Right renal pelvis (tissue), 4 donors: Measurements from ENCODE around the gene CUBN. TPM values are rescaled to one million over a fixed set of nuclear protein-coding genes. Genes with fewer than 3 reads are reported as not detected.

Source experiments
- DNase-seq, 4 donors: peaks; one replicate each; pipeline ENCODE4 v3.0.0-alpha.2; 2013; ENCODE audit warnings: low read depth in 4 of 4, low spot score in 3 of 4, missing footprints in 1 of 4
- polyA plus RNA-seq, 4 donors: library from polyadenylated mRNA; unstranded; fragments of 120-200 nt; gene quantifications; one replicate each; pipeline ENCODE4 v1.2.1, GENCODE V29; 2013; ENCODE audit not compliant: insufficient read length in 4 of 4

The CUBN gene
- polyA plus RNA-seq = 100 to 1,000 TPM; 165 to 260 (median 180) TPM

DNA sequence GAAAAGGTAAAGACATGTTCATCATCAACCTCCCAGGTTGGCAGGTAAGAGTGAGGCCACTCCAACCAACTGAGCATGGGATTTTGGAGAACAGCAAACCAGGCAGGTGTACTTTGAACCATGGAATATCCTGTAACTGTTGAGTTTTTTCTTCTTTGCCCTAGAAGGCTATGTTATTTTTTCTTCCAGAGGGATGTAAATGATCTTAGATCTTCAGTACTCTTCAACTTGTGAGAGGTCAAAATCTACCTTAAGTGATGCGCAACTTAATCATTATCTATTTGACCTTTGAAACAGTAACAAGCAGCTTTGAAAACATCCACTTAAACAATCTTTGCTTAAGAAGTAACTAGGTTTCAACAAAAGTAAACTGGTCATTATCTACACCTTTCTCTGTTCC lies at the start of gene CUBN:
TSS of gene CUBN (minus strand) at position 71 of the 400 bp plus-strand sequence. CDS start at position 25, 46 bp downstream.
- DNase-seq = no peak

GRCh38 chr10:17179002-17179401 lies 49.4 kb upstream of the CUBN start:
- no peak for DNase-seq

GRCh38 chr10:17178006-17178405 lies 48.4 kb upstream of the CUBN start:
- DNase-seq = no peak

DNA sequence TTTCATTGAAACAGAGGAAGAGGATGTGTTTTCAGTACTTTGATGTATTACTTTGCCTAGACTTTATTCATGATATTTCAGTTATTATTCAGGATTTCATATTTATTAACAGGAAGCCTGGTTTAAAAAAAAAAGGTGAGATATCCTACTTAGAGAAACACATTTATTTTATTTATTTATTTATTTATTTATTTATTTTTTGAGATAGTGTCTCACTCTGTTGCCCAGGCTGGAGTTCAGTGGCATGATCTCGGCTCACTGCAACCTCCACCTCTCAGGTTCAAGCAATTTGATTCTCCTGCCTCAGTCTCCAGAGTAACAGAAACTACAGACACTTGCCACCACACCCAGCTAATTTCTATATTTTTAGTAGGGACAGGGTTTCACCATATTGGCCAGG lies 47.4 kb upstream of the CUBN start:
- DNase-seq = no peak

DNA sequence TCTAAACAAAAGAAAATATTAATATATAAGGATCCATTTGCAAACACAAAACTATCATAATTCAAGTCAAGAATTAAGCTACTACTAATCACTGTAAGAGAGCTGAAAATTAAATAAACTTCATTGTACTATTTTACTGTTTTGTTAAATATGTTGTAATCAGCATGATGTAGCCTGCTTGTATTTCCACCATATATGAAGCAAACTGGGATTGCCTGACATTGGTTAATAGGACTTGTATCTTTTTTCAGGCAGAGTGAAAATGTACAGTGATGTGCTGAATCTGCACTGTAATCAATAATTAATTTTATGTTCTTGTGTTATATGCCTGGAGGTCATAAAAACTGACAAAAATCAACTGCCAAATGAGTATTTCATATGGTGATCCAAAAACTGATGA lies 46.5 kb upstream of the CUBN start:
- no peak for DNase-seq

DNA sequence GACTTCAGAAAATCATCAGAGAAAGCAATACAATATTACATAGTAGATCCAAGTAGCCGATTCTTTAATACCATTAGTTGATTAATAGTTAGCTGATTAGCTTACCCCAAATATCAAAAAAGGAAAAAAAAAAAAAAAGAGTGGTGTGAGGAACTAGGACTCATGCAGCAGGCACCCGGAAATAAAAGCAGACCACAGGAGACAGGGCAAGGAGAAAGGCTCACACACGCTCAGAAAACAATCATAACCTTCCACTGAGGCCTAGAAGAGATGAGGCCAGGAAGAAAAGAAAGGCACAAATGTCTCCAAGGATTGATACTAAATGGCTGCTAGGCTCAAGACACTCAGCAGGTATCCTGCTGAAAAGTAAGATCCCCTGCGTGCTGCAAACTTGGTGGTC lies 45.9 kb upstream of the CUBN start:
- DNase-seq = no peak

DNA sequence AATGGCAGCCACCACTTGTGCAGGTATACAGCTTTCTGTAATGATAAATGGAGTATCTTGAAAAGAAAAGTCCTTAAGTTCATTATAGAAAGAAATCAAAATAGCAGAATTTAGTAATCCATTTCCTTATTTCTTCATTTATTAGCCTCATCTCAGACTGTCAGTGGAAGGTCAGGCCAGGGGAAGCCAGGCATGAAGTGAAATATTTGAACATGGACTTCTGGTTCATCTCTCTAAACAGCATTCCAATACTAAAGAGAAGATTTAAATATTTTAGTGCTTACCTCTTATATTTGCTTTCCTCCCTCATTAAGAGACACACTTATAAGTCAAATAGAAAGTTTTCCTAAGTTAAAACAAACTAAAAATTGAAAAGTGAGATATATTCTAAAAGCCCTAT lies 45.0 kb upstream of the CUBN start:
- DNase-seq = no peak

DNA sequence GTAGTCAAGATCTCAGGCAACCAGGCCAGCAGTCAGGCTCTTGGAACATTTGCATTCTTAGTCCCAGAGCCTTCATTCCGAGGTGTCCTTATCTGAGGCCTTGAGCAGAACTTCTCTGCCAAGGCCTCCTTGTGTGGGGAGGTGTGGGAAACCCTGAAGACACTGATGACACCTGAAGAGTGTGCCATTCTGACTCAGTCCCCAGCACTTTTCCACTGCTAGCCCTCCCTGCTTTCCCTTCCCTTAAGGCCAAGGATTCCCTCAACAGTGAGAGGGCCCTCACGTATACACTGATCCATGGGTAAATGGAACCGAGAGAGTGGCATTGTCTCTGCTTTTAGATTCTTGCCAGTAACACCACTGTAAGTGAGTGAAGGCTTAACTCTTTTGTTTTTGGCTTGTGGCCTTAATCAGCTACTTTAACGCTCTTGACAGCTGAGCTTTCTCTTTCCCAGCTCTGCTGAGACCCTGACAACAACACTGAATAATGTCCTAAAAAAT lies 41.6 kb upstream of the CUBN start:
- DNase-seq = no peak

GRCh38 chr10:17169803-17170202 lies 40.2 kb upstream of the CUBN start:
- no peak for DNase-seq

GRCh38 chr10:17166699-17167098 lies 37.1 kb upstream of the CUBN start:
- DNase-seq = no peak

GRCh38 chr10:17162828-17163227 lies 33.2 kb upstream of the CUBN start:
- no peak for DNase-seq

DNA sequence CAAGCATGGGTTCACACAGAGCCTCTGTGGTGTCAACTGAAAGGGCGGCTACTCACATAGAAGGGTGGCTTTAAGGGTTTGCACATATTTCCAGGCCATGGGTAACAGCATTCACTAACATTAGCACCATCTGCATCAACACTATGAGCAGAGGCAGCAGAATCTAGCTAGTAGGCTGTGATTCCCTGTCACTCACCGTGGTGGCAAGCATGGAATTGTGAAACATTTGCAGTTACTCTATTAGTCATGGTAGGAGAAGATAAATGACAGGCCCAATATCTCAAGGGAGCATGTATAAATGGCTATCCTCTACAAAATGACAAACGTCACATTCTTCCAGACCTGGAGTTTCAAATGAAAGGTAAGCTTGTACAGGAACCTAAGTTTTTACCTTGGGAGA lies 32.2 kb upstream of the CUBN start:
- DNase-seq = no peak

DNA sequence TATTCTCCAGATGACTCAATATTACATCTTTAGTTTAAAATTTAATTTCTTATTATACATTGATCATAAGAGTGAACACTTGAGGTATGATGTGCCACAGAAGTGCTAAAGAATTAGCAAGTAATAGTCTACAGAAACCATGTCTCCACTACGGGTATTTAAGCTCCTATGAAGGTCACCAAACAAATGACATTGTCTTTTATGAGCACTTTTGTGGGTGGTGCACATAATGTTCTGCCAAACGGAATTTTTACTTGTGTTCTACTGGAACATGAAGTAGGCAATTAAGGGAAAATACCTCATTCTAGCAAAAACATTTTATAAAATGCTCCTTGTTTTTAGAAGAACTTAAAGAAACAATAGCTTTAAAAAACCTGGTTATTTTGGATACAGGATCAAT lies 27.4 kb upstream of the CUBN start:
- DNase-seq = no peak

- DNase-seq = no peak
These were observed 26.2 kb upstream of the CUBN start for GRCh38 chr10:17155826-17156225.

DNA sequence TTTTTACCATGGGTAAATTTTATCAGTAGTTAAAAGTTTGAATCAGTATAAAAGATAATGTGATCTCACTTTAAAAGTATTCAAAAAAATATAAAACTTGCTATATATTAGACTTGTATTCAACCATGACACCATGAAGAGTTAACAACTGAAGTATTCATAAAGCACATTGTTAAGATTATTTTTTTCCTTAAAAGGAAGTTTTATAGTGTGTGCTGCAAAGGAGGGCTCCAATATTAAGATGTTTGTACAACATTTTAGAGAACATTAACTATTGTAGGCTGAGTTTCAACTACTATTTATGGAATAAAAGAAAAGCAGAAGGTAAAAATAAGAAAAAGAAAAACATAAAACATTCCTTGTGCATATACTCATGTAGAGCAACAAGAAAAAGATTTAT lies 24.5 kb upstream of the CUBN start:
- no peak for DNase-seq

DNA sequence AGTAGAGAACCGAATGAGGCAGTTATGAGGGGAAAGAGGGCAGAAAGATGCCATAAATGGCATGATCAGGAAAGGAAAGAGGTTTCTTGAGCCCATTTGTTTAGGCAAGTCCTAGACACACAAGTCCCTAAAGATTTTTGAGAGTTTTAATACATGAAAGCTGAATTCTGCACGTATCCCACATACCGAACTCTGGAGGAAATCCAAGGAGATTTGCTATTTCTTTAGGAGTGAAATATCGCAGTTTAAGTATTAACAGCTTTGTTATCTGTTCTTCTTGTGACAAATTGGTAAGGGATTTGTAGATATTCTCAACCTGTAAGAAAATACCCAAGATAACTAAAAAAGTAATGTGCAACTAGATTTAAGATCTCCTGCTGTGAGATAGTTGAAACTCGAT lies 23.7 kb upstream of the CUBN start:
- DNase-seq = no peak

DNA sequence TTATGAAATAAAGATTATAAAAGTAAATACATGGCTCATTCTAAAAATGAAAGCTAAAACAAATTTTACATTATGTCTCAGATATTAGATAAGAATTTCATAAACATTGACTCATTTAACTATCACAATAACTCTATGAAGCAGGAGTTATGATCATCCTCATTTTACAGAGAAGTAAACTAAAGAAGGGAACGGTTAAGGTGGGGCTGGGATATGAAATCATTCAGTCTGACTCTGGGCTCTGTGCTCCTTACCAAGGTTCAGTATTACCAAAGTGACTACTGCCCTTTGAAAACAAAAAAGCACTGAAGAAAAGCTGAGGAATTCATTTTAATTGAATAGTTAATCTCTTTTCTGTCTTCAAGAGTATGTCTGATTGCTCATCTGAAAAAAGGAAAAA lies 22.1 kb upstream of the CUBN start:
- no peak for DNase-seq

DNA sequence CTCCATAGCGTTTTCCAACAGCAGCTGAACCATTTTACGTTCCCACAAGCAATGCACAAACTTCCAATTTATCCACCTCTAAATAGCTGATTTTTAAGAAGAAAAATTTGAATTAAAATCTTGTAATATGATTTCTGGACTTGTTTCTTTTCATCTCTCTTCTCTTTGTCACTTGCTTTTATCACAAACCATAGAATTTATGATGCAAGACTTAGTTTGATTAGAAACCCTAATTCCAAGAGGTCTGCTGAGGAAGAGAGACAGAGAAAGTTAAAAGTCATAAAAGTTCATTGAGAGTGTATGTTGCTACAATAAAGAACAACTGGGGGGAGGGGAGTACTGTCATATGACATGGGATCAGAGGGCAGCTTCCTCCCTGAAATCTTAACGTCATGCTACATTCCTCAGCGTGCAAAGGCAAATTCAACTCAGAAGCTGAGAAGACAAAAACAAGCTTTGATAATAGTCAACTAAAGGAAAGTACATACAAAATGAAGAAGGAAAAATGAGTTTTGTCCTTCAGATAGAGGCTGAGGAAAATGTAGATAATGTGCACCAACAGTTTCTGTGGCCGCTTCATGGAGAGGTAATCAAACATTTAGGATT lies 18.4 kb upstream of the CUBN start:
- DNase-seq = peak; percentile 43 to 77 (median 69)

DNA sequence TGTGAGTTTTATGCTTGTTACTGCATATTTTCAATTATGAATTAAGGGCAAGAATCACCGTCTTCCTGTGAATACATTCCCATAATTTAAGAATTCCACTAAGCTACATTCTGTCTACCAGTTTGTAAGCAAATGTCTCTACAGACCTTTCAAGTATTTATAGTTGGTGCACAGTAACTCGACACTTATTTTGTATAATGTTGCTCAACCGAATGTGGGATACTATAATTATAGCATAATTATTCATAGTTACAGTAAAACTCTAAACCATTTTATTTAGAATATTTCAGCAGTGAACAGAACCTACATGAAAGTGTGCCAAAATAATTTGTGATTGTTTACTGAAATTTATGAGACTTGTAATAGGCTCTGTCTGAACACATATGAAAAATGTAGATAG lies 17.3 kb upstream of the CUBN start:
- no peak for DNase-seq

GRCh38 chr10:17145239-17145638 lies 15.6 kb upstream of the CUBN start:
- no peak for DNase-seq

DNA sequence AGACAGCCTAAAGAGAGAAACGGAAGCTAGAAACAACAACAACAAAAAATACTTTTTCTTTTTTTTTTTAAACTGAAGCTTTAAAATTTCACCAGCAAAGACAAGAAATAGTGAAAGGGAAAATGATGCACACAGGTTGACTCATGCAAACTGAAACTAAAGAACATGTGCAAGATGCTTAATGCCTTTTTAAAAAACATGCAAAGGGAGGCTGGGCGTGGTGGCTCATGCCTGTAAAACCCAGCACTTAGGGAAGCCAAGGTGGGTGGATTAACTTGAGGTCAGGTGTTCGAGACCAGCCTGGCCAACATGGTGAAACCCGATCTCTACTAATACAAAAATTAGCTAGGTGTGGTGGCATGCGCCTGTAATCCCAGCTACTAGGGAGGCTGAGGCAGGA lies 15.1 kb upstream of the CUBN start:
- DNase-seq = no peak

GRCh38 chr10:17144032-17144431 lies 14.4 kb upstream of the CUBN start:
- no peak for DNase-seq

DNA sequence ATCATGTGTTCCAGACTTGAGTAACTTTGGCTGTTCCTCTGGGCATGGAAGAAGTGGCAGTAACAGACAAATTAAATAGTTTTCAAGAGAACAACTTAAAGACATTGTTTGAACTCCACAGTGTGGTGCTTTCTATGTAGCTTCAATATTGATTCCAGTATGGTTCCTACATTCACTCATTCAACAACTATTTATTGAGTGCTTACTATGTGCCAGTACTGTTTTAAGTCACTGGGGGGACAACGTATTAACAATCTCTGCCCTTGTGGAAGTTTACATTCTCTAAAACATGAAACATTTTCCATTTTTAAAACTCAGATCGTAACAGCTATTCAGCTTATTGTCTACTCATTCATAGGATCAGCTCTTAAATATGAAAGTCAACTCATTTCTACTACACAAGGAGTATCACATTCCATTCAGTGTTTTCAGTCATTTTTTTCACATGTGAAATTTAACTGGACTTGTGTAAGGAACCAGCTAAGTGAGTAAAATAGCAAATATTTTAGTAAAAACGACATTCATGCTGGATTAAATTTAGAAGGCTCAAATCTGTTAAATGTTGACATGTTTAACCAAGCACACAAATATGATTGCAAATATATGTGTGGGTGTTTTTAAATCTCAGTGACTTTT lies 13.6 kb upstream of the CUBN start:
- DNase-seq = no peak
